HepG2 (cell line): ENCODE measurements around the gene ANKUB1. TPM values are rescaled to one million over a fixed set of nuclear protein-coding genes. Genes with fewer than 3 reads are reported as not detected.

Experiments used
- ATAC-seq: fragments of 200-7000 bp; cut with Tn5 transposase; 3 replicates; pipeline ENCODE4 v1.9.1; 2020; ENCODE audit warnings: mild to moderate bottlenecking, moderate library complexity
- BruUV-seq: library from RNA; stranded (reverse); fragments of 400-500 nt; replicated peaks from 2 replicates; lab custom pipeline; 2021; lab: Mats Ljungman, UMichigan
- CTCF ChIA-PET: fragments of 300-600 bp; formaldehyde crosslinking; extraction: SDS; loops from one replicate; lab custom pipeline; 2021; ENCODE audit warnings: low total read pairs, inconsistent platforms, low intra/inter-chr PET ratio; lab: Yijun Ruan, JAX
- POLR2A ChIA-PET: fragments of 350-600 bp; sonication (Branson Sonifier 250); formaldehyde crosslinking; loops from one replicate; lab custom pipeline; 2020; ENCODE audit warnings: antibody characterized with exemption, inconsistent platforms; lab: Yijun Ruan, JAX
- DNase-seq: peaks from one replicate; pipeline ENCODE4 v3.0.0-alpha.2; 2015; ENCODE audit warnings: low spot score
- FAIRE-seq: peaks from 3 replicates; lab custom pipeline; 2011; peaks lifted over from hg19 to GRCh38; lab: Jason Lieb, UNC
- H2AFZ ChIP-seq: one replicate; pipeline ENCODE4 v1.6.1; 2011; ENCODE audit warnings: low read length, inconsistent platforms
- H3K27ac ChIP-seq: fragments of 300-600 bp; 3 replicates; pipeline ENCODE4 v1.8.0; 2011; ENCODE audit warnings: mixed run types, mild to moderate bottlenecking, mixed read lengths, low read length, inconsistent platforms; ENCODE audit not compliant: insufficient read depth; ENCODE audit errors: extremely low read length
- H3K27me3 ChIP-seq, 2 experiments: fragments of 200-600 bp in 1 of 2; 2 replicates in 1 of 2; 3 replicates in 1 of 2; pipeline versions ENCODE4 v1.6.0 to v1.8.0; 2011; ENCODE audit warnings: low read length in 2 of 2, mild to moderate bottlenecking in 2 of 2, moderate library complexity in 2 of 2, inconsistent platforms in 1 of 2; ENCODE audit not compliant: insufficient read depth in 2 of 2, control insufficient read depth in 1 of 2
- H3K36me3 ChIP-seq, 2 experiments: fragments of 200-600 bp in 1 of 2; replicated peaks in 1 of 2; 2 replicates in 1 of 2; 3 replicates in 1 of 2; pipeline versions ENCODE4 v1.5.1 to v1.8.0; 2011; ENCODE audit warnings: low read length in 2 of 2, inconsistent platforms in 1 of 2; ENCODE audit not compliant: insufficient read depth in 2 of 2, control insufficient read depth in 1 of 2
- H3K4me1 ChIP-seq: 2 replicates; pipeline ENCODE4 v1.5.1; 2012; ENCODE audit warnings: low read length, inconsistent platforms; ENCODE audit not compliant: insufficient read depth
- H3K4me2 ChIP-seq: 2 replicates; pipeline ENCODE4 v1.6.0; 2011; ENCODE audit warnings: low read depth, low read length, inconsistent platforms
- H3K4me3 ChIP-seq, 3 experiments: fragments of 200-600 bp in 1 of 3; sonication (generic), shearing (Covaris generic) in 1 of 3; replicated peaks in 1 of 3; 2 replicates each; pipeline ENCODE4 v1.5.1; 2011 to 2016; ENCODE audit warnings: low read length in 3 of 3, inconsistent platforms in 2 of 3, low read depth in 2 of 3, mild to moderate bottlenecking in 2 of 3, control low read depth in 1 of 3, mixed read lengths in 1 of 3; ENCODE audit not compliant: insufficient read depth in 1 of 3
- H3K79me2 ChIP-seq: one replicate; pipeline ENCODE4 v1.6.1; 2011; ENCODE audit warnings: low read length, inconsistent platforms; ENCODE audit not compliant: insufficient read depth
- H3K9ac ChIP-seq: 2 replicates; pipeline ENCODE4 v1.6.0; 2011; ENCODE audit warnings: mild to moderate bottlenecking, low read depth, low read length, inconsistent platforms; ENCODE audit not compliant: insufficient read depth
- H3K9me3 ChIP-seq: 2 replicates; pipeline ENCODE4 v1.5.1; 2012; ENCODE audit warnings: mild to moderate bottlenecking, low read length
- H4K20me1 ChIP-seq: 2 replicates; pipeline ENCODE4 v1.6.0; 2011; ENCODE audit warnings: inconsistent platforms, mild to moderate bottlenecking, low read length, moderate library complexity; ENCODE audit not compliant: insufficient read depth
- FOXP1 ChIP-seq, 2 experiments: fragments of 450-650 bp in 1 of 2; IDR thresholded peaks; 2 replicates each; pipeline ENCODE4 v1.6.1; 2017 to 2018; ENCODE audit warnings: antibody characterized with exemption in 1 of 2
- GTF3A ChIP-seq: sonication (generic); formaldehyde crosslinking; conservative IDR thresholded peaks from 2 replicates; pipeline ENCODE4 v1.4.0; 2020; ENCODE audit warnings: mild to moderate bottlenecking, missing genetic modification reagents
- KDM5B ChIP-seq: sonication (generic); formaldehyde crosslinking; IDR thresholded peaks from 2 replicates; pipeline ENCODE4 v1.4.0; 2020; ENCODE audit warnings: missing genetic modification reagents, mild to moderate bottlenecking, borderline replicate concordance
- MYNN ChIP-seq: sonication (generic); formaldehyde crosslinking; IDR thresholded peaks from 2 replicates; pipeline ENCODE4 v1.4.0; 2020; ENCODE audit warnings: mild to moderate bottlenecking, low read depth, missing genetic modification reagents
- NFE2 ChIP-seq: sonication (generic); formaldehyde crosslinking; IDR thresholded peaks from 2 replicates; pipeline ENCODE4 v1.4.0; 2020; ENCODE audit warnings: missing genetic modification reagents
- PAX8 ChIP-seq: sonication (generic); formaldehyde crosslinking; IDR thresholded peaks from 2 replicates; pipeline ENCODE4 v1.8.0; 2022; ENCODE audit warnings: mild to moderate bottlenecking, missing genetic modification reagents, borderline replicate concordance
- PCBP1 ChIP-seq: fragments of 200-400 bp; formaldehyde crosslinking; IDR thresholded peaks from 2 replicates; pipeline ENCODE4 v1.6.1; 2017; ENCODE audit warnings: mild to moderate bottlenecking, low read depth, low read length, borderline replicate concordance
- POLR2AphosphoS5 ChIP-seq: IDR thresholded peaks from 2 replicates; pipeline ENCODE4 v1.6.1; 2012; ENCODE audit warnings: low read depth, low read length
- SIN3B ChIP-seq: fragments of 150-350 bp; IDR thresholded peaks from 2 replicates; pipeline ENCODE4 v1.6.1; 2014; ENCODE audit warnings: low read length
- SIX4 ChIP-seq: sonication (generic); formaldehyde crosslinking; IDR thresholded peaks from 2 replicates; pipeline ENCODE4 v1.4.0; 2020; ENCODE audit warnings: missing genetic modification reagents
- STAT5B ChIP-seq: sonication (generic); formaldehyde crosslinking; IDR thresholded peaks from 2 replicates; pipeline ENCODE4 v1.4.0; 2020; ENCODE audit warnings: missing genetic modification reagents
- ZNF282 ChIP-seq: fragments of 450-650 bp; IDR thresholded peaks from 2 replicates; pipeline ENCODE4 v1.6.1; 2018; ENCODE audit not compliant: partially characterized antibody
- ZNF3 ChIP-seq: IDR thresholded peaks from 2 replicates; pipeline ENCODE4 v1.7.0; 2017; ENCODE audit warnings: inconsistent platforms
- ZNF337 ChIP-seq: sonication (generic); formaldehyde crosslinking; IDR thresholded peaks from 2 replicates; pipeline ENCODE4 v1.5.1; 2020; ENCODE audit warnings: missing genetic modification reagents, low read depth, mild to moderate bottlenecking, borderline replicate concordance
- ZNF543 ChIP-seq: sonication (generic); formaldehyde crosslinking; IDR thresholded peaks from 2 replicates; pipeline ENCODE4 v1.4.0; 2020; ENCODE audit warnings: mild to moderate bottlenecking, missing genetic modification reagents
- ZNF598 ChIP-seq: sonication (generic); formaldehyde crosslinking; IDR thresholded peaks from 2 replicates; pipeline ENCODE4 v1.5.1; 2020; ENCODE audit warnings: mild to moderate bottlenecking, missing genetic modification reagents, borderline replicate concordance
- ZSCAN21 ChIP-seq: sonication (generic); formaldehyde crosslinking; IDR thresholded peaks from 2 replicates; pipeline ENCODE4 v1.8.0; 2022; ENCODE audit warnings: mild to moderate bottlenecking, missing genetic modification reagents, moderate library complexity, borderline replicate concordance
- WGBS: methylation state at CpG from one replicate; pipeline ENCODE4 v1.1.6; 2017; ENCODE audit warnings: low lambda C conversion rate; 5-methylcytosine and 5-hydroxymethylcytosine counted together
- in situ Hi-C: cut with HindIII; loops from 2 replicates; pipeline ENCODE4 v1.10.0; 2017; ENCODE audit warnings: low pct_unique_long_range_greater_than_20kb; ENCODE audit not compliant: extremely low pct_ligation_motif_present
- intact Hi-C: fragments of 100-400 bp; cut with micrococcal nuclease; formaldehyde crosslinking; loops from one replicate; pipeline ENCODE4 v1.10.0; 2022; ENCODE audit not compliant: unreplicated experiment
- polyA plus RNA-seq, 8 experiments: library from polyadenylated mRNA; depleted of rRNA in 3 of 8; stranded (reverse) in 7 of 8; unstranded in 1 of 8; fragments of >200 nt; fragmentation: Illumina TruSeq in 4 of 8; extraction: Trizol in 4 of 8; gene quantifications; 2 replicates each; pipeline versions ENCODE4 v1.2.1 to v1.2.3, GENCODE V29; 2011 to 2016; ENCODE audit warnings: low read depth in 4 of 8, missing spikeins in 1 of 8, mixed read lengths in 1 of 8; ENCODE audit not compliant: insufficient read depth in 1 of 8
- total RNA-seq, 5 experiments: library from RNA; depleted of rRNA; stranded (reverse); fragments of >200 nt; fragmentation: Illumina TruSeq; extraction: Trizol; gene quantifications; 2 replicates each; pipeline ENCODE4 v1.2.3, GENCODE V29; 2016; ENCODE audit warnings: low read depth in 1 of 5
- TF ChIP-seq, protein P1 (sequence below): sonication (generic); formaldehyde crosslinking; IDR thresholded peaks from 2 replicates; pipeline ENCODE4 v1.9.0; 2021; ENCODE audit warnings: missing genetic modification reagents, mild to moderate bottlenecking, borderline replicate concordance
- TF ChIP-seq, protein P2 (sequence below): sonication (generic); formaldehyde crosslinking; IDR thresholded peaks from 2 replicates; pipeline ENCODE4 v1.4.0; 2020; ENCODE audit warnings: missing genetic modification reagents
- TF ChIP-seq, protein P3 (sequence below): sonication (generic); formaldehyde crosslinking; IDR thresholded peaks from 2 replicates; pipeline ENCODE4 v1.4.0; 2020; ENCODE audit warnings: mild to moderate bottlenecking, missing genetic modification reagents
- TF ChIP-seq, protein P4 (sequence below): IDR thresholded peaks from 2 replicates; pipeline ENCODE4 v1.6.1; 2016; ENCODE audit warnings: mild to moderate bottlenecking, missing biosample characterization, missing genetic modification reagents

ANKUB1 gene
- total and polyA plus RNA-seq, 2 of the 13 experiments (the other 11 are each of a cell fraction or from before 2014, with no cell fraction given), result not detected

DNA sequence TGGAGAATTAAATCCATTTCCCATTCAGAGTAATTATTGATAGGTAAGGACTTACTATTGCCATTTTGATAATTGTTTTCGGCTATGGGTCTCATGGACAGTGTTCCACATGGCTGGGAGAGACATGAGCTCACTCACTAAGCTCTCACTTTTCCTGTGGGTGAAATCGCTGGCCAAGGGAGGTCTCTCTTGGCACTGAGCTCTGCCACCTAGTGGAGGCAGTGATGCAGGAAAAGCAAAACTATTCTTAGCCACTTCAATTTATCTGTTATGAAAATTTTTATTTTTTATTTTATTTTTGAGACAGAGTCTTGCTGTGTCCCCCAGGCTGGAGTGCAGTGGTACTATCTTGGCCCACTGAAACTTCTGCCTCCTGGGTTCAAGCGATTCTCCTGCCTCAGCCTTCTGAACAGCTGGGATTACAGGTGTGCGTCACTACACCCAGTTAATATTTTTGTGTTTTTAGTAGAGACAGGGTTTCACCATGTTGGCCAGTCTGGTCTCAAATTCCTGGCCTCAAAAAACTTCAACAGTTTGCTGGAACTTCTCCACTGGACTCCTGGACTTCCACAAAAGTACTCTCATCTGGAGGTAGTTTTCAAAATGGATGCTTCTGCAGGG lies 16.0 kb upstream of the ANKUB1 start (continued):
- TF ChIP-seq, protein P1, sequence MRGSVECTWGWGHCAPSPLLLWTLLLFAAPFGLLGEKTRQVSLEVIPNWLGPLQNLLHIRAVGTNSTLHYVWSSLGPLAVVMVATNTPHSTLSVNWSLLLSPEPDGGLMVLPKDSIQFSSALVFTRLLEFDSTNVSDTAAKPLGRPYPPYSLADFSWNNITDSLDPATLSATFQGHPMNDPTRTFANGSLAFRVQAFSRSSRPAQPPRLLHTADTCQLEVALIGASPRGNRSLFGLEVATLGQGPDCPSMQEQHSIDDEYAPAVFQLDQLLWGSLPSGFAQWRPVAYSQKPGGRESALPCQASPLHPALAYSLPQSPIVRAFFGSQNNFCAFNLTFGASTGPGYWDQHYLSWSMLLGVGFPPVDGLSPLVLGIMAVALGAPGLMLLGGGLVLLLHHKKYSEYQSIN (CRISPR knock-in tag), result no peak
- no peak for TF ChIP-seq PAX8
- TF ChIP-seq GTF3A (CRISPR knock-in tag), result no peak
- no peak for TF ChIP-seq SIX4 (CRISPR knock-in tag)
- TF ChIP-seq SIN3B, result no peak
- no peak for TF ChIP-seq POLR2AphosphoS5
- TF ChIP-seq MYNN, result no peak

DNA sequence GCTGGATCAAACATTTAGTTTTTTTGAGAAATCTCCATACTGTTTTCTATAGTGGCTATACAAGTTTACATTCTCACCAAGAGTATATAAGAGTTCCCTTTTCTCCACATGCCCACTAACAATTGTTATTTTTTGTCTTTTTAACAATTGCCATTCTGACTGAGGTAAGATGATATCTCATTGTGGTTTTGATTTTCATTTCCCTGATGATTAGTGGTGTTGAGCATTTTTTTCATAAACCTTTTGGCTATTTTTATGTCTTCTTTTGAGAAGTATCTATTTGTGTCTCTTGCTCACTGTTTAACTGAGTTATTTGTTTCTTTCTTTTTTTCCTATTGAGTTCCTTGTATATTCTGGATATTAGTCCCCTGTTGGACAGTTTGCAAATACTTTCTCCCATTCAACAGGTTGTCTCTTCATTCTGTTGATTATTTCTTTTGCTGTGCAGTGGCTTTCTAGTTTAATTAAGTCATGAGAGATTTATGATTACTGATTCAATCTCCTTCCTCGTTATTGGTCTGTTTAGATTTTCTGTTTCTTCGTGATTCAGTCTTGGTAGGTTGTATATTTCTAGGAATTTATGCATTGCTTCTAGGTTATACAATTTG lies 13.9 kb upstream of the ANKUB1 start:
- ATAC-seq (no peak), DNase-seq (no peak), FAIRE-seq (no peak)
- H3K4me3 ChIP-seq, result no peak overlapping the region
- H2AFZ ChIP-seq, result no peak overlapping the region
- CTCF ChIA-PET, result no interaction called here
- no peak overlapping the region for H3K9ac ChIP-seq
- H3K79me2 ChIP-seq, result no peaks in the 10 kb centered on the region
- no peaks in the 10 kb centered on the region for H3K9me3 ChIP-seq
- no peaks in the 10 kb centered on the region for H4K20me1 ChIP-seq
- POLR2A ChIA-PET, result no interaction called here
- no peak overlapping the region for H3K4me2 ChIP-seq
- in situ Hi-C loops, result no loop called here
- no peaks in the 10 kb centered on the region for H3K36me3 ChIP-seq
- 0% methylated on average over 2 of the region's 2 CpGs for WGBS
- intact Hi-C loops, result no loop called here
- no peaks in the 10 kb centered on the region for H3K4me1 ChIP-seq
- H3K27ac ChIP-seq, result no peak overlapping the region
- no TSS peak for BruUV-seq
- no peaks in the 10 kb centered on the region for H3K27me3 ChIP-seq
- TF ChIP-seq ZNF543 (CRISPR knock-in tag), result no peak
- no peak for TF ChIP-seq ZNF598
- TF ChIP-seq ZNF282, result no peak
- TF ChIP-seq SIN3B, result no peak
- TF ChIP-seq ZNF337 (CRISPR knock-in tag), result no peak
- TF ChIP-seq NFE2 (CRISPR knock-in tag), result no peak
- TF ChIP-seq, protein P2, sequence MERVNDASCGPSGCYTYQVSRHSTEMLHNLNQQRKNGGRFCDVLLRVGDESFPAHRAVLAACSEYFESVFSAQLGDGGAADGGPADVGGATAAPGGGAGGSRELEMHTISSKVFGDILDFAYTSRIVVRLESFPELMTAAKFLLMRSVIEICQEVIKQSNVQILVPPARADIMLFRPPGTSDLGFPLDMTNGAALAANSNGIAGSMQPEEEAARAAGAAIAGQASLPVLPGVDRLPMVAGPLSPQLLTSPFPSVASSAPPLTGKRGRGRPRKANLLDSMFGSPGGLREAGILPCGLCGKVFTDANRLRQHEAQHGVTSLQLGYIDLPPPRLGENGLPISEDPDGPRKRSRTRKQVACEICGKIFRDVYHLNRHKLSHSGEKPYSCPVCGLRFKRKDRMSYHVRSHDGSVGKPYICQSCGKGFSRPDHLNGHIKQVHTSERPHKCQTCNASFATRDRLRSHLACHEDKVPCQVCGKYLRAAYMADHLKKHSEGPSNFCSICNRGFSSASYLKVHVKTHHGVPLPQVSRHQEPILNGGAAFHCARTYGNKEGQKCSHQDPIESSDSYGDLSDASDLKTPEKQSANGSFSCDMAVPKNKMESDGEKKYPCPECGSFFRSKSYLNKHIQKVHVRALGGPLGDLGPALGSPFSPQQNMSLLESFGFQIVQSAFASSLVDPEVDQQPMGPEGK (CRISPR knock-in tag), result no peak
- no peak for TF ChIP-seq FOXP1 (IDR thresholded peaks at IDR 0.05)
- no peak for TF ChIP-seq FOXP1 (CRISPR knock-in tag; IDR thresholded peaks at IDR 0.05)
- no peak for TF ChIP-seq ZSCAN21 (CRISPR knock-in tag)
- no peak for TF ChIP-seq PCBP1
- TF ChIP-seq KDM5B, result no peak
- TF ChIP-seq, protein P3, sequence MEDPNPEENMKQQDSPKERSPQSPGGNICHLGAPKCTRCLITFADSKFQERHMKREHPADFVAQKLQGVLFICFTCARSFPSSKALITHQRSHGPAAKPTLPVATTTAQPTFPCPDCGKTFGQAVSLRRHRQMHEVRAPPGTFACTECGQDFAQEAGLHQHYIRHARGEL, result no peak
- no peak for TF ChIP-seq STAT5B (CRISPR knock-in tag)
- no peak for TF ChIP-seq ZNF3
- TF ChIP-seq, protein P4, sequence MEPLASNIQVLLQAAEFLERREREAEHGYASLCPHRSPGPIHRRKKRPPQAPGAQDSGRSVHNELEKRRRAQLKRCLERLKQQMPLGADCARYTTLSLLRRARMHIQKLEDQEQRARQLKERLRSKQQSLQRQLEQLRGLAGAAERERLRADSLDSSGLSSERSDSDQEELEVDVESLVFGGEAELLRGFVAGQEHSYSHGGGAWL (CRISPR knock-in tag), result no peak
